ENCODE measurements around the gene BARX2. TPM values are rescaled to one million over a fixed set of nuclear protein-coding genes. Genes with fewer than 3 reads are reported as not detected.

Gene BARX2
- total RNA-seq, 1 donor from 2014 or later: not detected

DNA sequence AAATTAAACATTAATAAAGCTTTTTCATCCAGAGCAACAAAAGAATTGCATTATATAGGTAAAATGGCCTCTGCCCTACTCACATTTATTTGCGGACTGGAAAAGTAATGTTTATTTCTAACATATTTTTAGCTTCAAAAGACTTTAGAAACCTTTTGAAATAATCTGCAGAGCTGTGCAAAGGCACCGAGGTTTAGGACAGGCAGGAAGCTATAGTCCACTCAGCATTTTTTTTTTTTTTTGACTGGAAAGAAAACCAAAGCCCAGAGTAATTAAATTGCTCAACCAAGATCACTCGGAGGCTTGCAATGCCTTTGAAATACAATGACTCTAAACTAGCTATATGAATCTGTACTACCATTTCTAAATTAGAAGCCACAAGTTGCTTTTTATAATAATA lies 19.1 kb downstream of the BARX2 start:
- DNase-seq (ENCODE audit: low spot score in 2 of 2): no peak
- no peak for FAIRE-seq

DNA sequence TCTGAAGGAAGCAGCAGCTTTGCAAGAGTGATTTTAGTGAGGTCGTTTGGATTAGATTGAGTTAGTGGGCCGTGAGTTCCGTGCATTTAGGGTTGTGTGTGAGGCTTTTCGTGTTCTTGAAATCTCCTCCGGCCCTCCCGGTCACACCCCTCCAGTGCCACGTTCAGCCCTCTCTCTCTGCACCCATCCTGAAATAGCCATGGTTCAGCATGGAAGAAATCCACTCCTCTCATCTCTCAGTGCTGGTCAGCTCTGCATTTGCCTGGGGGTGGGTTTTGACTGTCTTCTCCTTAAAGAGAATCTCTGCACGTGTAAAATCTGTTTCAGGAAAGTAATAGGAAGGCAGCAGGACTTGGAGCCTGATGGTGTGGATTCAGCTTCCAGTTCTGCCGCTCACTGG lies 19.8 kb downstream of the BARX2 start:
- no peak for DNase-seq (ENCODE audit: low spot score in 2 of 2)
- FAIRE-seq: no peak

- FAIRE-seq (no peak), DNase-seq (ENCODE audit: low spot score in 2 of 2) (no peak)
Observed at GRCh38 chr11:129395883-129396282, 20.2 kb downstream of the BARX2 start.

GRCh38 chr11:129396454-129396853 lies 20.8 kb downstream of the BARX2 start:
- FAIRE-seq (no peak), DNase-seq (ENCODE audit: low spot score in 2 of 2) (no peak)

GRCh38 chr11:129402206-129403171 lies 26.8 kb downstream of the BARX2 start:
- DNase-seq (ENCODE audit: low spot score in 2 of 2) (no peak), FAIRE-seq (no peak)

GRCh38 chr11:129404731-129405130 lies 29.1 kb downstream of the BARX2 start:
- FAIRE-seq (no peak), DNase-seq (ENCODE audit: low spot score in 2 of 2) (no peak)

DNA sequence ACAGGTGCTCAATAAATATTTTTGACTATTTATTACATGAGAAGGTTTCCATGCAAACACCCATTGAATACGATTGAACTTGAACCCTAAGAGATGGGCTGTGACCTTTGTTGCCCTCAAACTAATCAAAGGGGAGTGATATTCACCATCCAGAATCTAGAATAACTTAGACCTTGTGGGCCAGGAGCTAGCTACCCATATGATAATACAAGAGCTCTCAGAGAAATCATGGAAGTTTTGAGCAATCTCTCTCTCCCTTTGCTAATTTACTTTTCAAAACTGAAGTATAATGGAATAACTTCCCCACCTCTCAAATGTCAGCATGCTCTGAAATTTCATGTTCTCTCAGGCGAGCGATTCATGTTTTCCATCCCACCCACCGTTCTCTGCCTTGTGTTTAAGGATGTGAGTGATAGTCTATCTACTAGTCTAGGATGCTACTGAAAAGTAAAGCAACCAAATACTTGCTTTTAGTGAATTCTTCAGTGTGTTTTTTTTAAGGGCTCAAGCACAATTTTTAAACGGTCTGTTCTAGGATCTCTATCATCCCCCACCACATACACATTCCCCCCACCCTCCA lies 33.3 kb downstream of the BARX2 start:
- DNase-seq (ENCODE audit: low spot score in 2 of 2) (no peak), FAIRE-seq (no peak)

- no peak for FAIRE-seq
Observed at GRCh38 chr11:129410395-129410960, 34.8 kb downstream of the BARX2 start.

GRCh38 chr11:129412494-129412893 lies 36.8 kb downstream of the BARX2 start:
- FAIRE-seq (no peak), DNase-seq (ENCODE audit: low spot score in 2 of 2) (no peak)

More at GRCh38 chr11:129410395-129410960, 34.8 kb downstream of the BARX2 start:
- DNase-seq (ENCODE audit: low spot score in 2 of 2): no peak

DNA sequence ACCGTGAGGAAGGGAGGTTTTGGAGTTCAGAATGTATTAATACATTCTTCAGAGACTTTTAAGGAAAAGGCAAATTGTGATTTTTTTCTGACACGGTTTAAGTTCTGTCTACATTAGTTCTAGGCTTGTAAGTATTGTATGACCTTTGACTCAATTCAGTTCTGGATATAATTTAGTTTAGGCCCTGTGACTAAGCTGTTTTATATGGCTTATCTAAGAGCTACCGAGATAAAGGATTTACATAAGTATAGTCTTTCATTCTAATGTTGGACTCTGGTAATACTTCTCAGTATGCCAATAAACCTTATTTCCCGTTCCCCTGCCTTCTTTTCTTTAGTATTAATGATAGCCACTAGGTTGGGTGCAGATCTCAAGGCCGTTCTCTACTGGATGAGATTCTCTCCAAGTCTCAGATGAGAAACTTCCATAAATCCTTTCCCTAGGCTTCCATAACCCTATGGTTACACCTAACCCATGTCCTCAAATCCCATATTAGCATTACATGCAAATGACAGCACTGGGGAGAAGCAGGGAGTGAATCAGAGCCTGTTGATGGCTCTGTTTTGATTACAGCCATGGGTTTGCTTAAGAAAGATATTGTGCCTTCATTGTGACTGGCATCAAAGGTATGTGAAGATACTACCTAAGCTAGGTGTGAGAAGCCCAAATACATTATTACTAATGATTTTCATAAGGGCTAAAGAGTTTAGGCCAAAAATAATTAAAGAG lies 38.7 kb downstream of the BARX2 start:
- FAIRE-seq (no peak), DNase-seq (ENCODE audit: low spot score in 2 of 2) (no peak)

DNA sequence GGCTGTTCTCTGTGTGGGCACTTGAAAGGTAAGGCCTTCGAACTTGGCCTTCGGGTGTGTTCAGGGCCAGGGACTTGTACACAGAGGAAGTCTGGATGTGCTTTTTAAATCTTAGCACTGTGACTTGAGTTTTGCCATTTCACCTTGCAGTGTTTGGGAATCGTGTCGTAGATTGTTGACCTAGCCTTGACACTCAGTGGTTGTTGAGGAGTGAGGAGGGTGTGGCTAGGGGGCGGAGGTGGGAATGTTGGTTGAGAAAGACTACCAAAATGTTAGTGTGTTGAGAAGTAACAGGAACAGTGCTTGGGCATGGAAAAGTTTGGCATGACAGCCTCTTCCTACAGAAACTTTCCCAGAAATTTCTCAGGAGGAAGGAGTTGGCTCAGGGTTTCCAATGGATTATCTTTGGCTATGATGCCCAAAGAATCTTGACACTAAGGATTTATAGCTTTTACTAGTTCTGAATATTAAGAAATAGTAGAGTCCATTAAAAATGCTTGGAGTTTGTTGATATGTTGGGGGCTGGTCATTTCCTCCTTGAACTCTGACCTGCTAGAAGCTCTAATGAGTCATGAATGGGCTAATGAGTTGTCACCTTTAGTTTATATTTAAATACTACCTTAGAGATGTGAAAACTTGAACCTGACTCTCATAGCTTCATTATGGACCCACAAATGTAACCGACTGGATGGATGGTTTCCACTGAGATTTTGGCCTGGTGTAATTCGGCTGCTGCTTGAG lies 40.6 kb downstream of the BARX2 start:
- FAIRE-seq (no peak), DNase-seq (ENCODE audit: low spot score in 2 of 2) (no peak)

- FAIRE-seq: no peak
- DNase-seq (ENCODE audit: low spot score in 2 of 2): no peak
Observed at GRCh38 chr11:129417458-129417857, 41.8 kb downstream of the BARX2 start.

DNA sequence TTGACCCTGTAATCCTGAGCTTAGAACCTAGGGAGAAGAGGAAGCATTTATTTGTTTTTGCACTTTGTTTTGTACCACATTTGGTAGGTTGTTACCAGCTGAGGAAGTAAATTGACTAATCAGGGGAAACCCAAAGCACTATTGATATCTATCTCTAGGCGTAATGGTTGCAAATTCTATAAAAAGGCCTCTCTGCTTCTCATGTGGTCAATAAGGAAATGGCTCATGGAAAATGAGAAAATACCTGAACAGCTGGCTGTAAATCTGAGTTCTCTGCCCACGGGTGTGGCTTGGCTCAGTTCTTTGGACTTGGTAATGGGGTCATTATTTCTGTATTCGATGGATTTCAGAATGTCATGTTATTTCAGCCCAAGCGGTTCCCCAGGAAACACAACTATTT lies 42.4 kb downstream of the BARX2 start:
- FAIRE-seq: no peak
- no peak for DNase-seq (ENCODE audit: low spot score in 2 of 2)

GRCh38 chr11:129419386-129419785 lies 43.7 kb downstream of the BARX2 start:
- FAIRE-seq: no peak
- DNase-seq (ENCODE audit: low spot score in 2 of 2): no peak

DNA sequence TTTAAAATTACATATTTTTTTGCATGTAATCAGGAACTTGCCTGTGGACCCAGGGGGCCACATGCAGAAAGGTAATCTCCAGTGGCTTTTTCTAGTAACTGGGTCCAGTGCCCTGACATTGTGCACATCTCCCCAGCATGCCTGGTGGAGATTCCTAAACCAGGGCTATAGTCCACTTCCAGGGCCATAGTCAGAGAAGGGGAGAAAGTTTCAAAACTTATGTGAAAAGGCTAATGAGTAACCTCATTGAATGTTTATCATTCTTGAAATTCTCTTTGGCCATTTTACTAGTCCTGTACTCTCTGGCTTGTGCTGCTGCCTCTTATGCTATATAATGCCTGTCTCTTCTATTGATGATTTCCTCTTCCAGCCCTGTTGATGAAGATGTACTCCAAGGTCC lies 47.8 kb downstream of the BARX2 start:
- FAIRE-seq: no peak
- no peak for DNase-seq (ENCODE audit: low spot score in 2 of 2)

GRCh38 chr11:129425214-129425613 lies 49.6 kb downstream of the BARX2 start:
- DNase-seq (ENCODE audit: low spot score in 2 of 2) (no peak), FAIRE-seq (no peak)

DNA sequence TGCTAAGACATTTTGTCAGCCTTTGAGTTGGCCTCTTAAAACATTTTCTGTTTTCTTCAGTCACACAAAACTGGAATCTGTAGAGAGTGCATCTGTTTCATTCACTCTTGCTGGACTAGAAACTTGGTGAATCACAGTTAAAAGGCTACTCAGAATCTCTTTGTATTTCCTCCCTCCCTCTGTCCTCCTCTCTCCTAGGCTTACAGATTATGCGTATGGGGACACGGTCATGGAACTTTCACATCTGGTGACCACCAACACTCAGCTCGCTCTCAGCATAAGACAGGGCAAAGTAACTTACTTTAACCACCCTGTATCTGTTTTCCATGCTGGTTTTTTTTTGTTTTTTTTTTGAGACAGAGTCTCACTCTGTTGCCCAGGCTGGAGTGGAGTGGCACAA lies 50.4 kb downstream of the BARX2 start:
- no peak for FAIRE-seq
- no peak for DNase-seq (ENCODE audit: low spot score in 2 of 2)

DNA sequence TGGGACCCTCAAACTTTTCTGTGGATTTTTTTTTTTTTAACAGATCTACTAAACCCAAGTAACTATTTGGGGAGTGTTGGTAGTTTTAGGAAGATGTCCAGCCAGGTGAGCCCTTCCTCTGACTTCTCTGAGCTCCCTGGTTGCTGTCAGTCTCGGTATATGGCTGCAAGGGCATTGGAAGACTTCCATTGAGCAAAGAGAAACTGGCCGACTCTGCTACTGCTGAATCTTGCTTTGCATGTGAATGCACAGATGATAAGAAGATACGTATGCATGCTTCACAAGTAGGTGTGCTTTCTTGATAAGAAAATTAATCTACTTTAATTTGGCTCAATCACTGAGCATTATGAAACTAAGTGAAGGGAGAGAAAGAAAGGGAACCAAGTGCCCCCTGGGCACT lies 51.1 kb downstream of the BARX2 start:
- DNase-seq (ENCODE audit: low spot score in 2 of 2) (no peak), FAIRE-seq (no peak)

DNA sequence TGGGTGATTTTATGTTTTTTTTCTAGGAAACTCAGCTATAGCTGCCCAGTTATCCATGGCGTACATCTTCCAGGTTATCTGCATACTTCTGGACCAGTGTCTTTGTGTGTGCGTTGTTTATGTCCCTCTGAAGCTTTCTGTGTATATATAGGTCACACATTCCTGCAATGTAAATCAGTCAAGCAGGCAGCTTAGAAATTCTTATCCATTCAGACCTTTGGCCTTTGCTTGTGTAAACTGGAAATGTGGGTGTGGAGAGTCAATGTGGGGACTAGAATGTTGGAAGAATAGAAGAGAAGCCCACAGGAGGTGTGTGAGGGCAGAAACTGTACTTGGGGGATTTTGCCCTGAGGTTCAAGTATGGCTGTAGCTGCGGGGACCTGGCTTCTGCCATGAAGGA lies 51.7 kb downstream of the BARX2 start:
- no peak for DNase-seq (ENCODE audit: low spot score in 2 of 2)
- FAIRE-seq: no peak

DNA sequence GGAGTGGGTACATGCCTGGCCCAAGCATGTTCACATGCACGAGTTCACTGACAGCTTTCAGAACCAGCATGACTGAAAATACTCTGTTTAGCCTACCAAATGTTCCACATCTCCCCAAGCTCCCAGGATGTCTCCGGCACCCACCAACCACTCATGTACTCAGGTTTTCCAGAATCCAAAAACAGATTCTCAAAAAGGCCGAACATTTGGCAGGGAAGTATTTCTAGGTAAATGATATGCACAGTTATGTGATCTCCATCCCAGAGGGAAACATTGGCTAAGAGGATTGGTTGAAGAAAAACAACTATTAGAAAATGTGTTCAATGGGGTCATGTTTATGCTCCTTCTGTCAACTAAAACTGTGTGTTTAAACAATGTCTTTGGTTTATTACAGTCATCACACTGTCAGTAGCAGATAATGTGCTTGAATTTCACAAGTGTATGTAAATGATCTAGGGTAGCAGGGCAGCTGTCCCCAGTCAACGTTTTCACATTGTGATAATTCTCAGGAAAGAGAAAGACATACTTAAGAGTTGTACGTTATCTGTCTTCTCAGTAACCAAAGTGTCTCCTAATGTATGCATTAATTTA lies 52.3 kb downstream of the BARX2 start:
- FAIRE-seq: no peak
- no peak for DNase-seq (ENCODE audit: low spot score in 2 of 2)
